HG02763 (cell line): Measurements from ENCODE around the gene HYDIN.
"Not testable (repeated sequence)": the region's sequence is repeated elsewhere in the genome, so short reads cannot be mapped to it uniquely, and the experiment has no call there.

Source experiments
- ATAC-seq: cut with Tn5 transposase; IDR thresholded peaks from one replicate; pipeline ENCODE4 v1.9.1; 2021; ENCODE audit warnings: mild to moderate bottlenecking, moderate library complexity; ENCODE audit not compliant: unreplicated experiment

Gene HYDIN

DNA sequence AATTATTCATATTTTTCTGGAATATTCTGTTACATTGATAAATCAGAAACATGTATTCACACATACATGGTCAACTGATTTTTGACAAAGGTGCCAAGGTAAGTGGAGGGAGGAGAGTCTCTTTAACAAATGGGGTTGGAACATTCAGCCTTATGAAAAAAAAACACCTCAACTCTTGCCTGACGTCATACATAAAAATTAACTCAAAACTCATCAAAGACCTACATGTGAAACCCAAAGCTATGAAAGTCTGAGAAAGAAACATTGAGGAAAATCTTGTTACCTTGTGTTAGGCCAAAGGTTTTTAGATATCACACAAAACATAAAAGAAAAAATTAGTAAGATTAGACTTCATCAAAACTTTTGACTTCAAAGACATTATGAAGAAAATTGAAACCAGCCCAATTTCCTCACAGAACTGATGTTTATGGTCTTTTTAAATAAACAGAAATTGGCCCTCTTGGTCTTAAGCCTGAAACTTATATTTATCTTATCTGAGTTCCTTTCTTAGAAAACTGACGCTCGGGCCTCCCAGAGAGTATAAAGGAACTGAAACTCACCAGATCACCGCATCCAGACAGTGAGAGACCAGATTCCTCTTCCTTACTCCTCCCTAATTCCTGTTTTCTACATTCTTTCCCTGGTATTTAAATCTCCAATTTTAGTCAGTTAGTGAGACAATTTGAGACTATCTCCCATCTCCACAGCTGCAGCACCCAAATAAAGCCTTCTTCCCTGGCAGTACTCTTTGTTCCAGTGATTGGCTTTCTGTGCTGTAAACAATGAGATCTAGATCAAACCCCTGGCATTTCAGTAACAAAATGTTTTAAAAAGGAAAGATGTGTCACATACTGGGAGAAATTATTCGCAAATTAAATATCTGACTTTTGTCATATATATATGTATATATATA, 4.0 kb downstream of the HYDIN start:
- no peak for ATAC-seq

DNA sequence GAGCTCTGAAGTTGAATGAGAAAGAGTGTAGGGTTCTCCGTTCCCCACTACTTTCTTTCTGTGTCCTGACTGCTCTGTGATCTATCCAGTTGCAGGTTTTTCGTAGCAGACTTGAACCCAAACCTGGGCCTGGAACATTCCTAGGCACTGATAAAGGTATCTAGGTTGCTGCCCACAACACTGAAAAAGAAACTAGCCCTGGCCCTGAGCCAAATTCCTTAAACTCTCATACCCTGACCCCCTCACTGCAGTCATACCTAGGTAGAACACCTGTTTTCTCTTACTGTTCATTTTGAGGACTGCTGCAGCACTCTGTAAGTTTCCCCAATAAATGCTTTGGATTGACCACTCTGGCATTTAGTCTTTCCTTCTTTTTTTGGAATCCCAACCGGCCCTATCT, 5.4 kb downstream of the HYDIN start:
- no peak for ATAC-seq

DNA sequence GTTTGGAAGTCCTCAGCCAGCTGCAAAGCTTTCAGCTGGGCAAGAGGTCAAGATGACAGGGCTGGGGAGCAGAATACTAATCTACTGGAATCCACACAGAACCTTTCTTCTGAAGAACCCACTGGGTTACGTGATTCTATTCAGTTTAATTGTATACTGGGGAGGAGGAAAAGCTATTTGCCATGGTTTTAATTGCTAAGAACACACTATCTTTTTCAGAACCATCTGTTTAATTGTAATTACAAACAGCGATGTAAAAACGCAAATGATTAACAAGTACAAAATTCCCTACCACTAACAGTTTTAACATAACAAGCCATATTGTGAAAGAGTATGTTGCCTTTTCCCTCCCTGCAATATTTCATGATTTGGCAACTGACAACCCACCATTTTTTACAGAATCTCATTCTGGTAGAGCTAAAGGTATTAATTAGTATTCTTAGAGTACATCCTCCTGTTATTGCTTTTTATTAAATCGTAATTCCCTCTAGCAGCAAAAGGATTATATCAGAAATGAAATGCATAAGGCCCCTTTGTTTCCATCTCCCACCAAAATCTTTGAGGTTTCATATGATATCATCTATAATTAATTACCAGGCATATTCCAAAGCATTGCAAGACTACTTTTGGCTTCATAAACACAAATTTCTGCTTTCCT, 12.1 kb downstream of the HYDIN start:
- ATAC-seq, result no peak

DNA sequence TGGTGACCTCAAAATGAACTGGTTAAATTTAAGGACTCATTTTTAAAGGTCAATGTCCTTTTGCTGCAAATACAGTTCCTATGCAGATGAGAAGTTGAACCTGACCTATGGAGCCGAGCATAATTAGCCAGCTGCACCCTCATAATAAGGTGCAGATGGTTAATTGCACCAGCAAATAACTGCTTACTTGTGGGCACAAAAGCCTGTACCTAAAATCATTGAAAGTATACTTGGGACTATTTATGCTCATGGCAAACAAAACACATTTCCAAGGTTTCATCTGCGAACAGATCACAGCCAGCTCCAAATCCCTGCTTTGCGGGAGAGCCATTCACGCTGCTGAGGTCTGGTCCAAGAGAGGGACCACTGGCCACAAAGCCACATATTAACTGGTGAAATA, 13.0 kb downstream of the HYDIN start:
- ATAC-seq, result no peak

DNA sequence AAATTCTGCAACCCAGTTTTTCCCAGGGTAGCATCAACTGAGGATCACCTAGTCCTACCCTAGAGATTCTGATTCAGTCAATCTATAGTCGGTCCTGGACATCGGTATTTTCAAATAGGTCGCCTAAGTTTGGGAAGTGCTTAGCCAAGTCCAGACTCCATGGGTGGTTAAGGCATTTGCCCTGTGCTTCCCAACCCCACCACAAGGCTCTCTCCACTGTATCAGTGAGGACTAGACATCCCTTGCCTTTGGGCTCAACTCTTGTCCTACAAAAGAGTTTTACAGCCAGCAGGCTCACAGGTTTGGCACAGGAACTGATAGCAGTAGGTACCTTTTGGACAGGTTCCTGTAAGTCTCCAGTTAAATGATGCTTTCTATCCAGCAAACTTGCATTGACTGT, 13.8 kb downstream of the HYDIN start:
- ATAC-seq, result no peak

DNA sequence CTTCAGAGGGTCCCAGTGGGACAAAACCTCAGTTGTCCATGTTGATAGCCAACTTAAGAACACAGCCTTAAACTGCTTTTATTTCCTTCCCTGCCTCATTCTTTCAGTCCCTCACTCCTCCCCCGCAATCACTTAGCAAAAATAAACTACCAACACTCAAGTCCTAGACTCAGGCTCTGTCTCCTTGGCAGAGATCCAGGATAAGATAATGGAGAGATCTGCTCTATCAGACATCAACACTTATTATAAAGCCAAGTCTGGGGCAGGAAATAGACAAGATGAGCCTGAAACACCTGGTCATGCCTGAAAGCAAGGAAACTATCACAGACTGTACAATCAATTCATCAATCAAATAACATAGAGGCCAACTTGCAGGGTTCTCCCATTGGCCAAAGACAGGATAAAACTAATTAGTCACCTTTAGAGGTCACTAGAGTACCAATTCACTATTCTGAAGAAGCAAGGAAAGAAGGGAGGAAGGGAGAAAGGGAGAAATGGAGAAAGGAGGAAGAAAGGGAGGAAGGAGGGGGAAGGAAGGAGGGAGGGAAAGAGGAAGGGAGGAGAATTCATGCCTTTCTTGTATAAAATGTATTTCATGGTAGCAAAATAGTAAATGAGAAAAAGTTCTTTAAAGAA, 15.7 kb downstream of the HYDIN start:
- no peak for ATAC-seq

DNA sequence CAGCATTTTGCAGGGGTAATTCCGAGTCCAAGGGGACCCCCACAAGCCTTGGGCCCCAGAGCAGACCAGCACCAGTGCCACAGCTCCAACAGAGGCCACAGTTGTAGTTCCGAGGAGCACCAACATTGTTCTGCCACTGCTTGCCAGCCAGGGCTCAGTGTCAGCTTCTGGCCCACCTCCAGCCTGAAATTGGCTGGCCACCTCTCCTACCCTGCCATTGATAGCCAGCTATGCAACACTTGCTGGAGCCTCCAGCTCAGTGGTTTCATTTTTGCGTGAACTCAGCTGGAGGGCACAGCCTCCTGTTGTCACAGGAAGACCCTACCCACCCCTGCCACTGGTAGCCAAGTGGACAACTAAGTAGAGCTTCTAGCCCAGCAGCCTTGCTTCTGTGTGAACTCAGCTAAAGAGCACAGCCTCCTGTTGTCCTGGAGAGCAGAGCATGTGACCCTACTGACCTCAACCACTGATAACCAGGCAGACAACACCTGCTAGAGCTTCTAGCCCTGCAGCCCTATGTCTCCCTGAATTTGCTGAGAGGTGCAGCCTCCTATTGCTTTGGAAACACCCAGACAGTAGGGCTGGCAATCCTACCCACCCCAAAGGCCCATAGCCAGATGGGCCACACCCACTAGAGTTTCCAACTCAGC, 24.9 kb downstream of the HYDIN start:
- ATAC-seq, result no peak

DNA sequence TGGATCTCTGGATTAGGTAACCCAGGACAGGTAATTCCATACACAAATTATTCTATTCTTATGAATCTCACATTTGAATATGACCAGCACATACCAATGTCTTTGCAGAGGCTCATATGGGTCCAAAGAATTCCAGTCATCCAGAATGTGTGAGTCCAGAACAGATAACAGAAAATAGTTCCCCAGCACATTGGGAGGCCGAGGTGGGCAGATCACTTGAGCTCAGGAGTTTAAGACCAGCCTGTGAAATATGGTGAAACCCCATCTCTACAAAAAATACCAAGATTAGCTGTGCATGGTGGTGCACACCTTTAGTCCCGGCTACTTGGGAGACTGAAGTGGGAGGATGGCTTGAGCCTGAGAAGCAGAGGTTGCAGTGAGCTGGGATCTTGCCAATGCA, 26.9 kb downstream of the HYDIN start:
- ATAC-seq, result no peak

DNA sequence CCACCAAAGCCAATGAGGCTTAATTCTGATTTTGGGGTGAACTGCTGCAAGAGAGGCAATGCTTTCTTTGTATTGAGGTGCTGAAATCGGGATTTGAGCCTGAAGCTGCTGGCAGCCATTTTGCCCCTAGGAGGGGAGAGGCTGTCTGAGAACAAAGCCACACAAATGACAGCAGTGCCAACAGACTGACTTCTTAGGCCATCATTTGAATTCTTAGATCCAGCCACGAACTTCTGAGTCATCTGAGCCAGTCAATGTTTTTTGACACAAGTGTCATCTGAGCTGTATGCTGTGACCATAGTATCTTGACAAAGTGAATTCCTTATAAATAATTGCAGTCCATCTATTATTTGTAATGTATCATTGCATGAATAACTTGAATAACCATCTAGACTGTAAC, 29.0 kb downstream of the HYDIN start:
- ATAC-seq, result no peak

DNA sequence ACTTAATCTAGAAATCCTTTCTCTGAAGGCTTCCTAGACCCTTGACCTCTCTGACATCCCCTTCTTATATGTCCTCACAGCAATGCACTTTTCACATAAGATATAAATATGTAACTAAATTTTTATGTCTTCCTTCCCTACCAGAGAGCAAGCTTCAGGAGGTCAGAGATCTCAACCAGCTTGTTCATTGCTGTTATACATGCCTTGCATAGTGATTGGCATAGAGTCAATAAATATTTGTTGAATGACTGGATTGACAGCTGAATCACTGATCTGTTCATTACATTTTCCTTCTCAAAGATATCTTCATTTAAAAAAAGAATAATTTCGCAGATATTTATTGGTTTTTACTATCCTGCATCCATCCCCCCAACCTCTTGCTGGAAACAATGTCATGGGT, 29.5 kb downstream of the HYDIN start:
- no peak for ATAC-seq

DNA sequence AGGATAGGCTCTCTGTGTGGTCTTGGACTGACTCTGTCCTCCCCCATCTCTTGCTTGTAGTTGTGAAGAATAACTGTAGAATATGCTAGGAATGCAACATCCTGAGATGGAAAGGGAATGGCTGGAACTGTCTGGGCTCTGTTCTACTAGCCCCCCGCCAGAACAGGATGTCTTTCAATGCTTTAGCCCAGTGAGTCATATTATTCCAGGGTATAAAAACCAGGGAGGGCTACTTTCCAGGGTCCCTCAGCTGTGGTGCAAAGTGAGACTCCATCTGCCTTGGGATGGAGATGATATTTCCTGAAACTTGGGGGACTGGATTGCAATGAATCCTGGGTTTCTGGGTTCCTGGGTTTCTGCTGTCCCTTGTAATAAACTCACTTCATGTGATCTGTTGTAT, 32.1 kb downstream of the HYDIN start:
- no peak for ATAC-seq

DNA sequence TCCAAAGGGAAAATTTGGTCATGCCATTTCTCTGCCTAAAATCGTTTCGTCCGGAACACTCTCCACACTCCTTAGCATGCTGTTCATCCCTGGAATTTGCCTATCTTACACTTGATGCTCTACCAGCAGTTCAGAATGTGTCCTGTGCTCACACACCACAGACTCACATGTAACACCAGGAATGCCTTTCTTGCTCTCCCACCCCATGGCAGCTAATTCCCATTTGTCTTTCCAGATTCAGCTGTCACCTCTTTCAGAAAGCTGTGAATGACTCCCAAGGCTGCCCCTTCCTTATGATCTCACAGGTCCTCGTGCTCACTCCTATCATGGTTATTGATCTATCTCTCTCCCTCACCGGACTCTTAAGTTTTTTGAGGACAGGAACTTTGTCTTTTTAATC, 38.1 kb downstream of the HYDIN start:
- ATAC-seq, result no peak

DNA sequence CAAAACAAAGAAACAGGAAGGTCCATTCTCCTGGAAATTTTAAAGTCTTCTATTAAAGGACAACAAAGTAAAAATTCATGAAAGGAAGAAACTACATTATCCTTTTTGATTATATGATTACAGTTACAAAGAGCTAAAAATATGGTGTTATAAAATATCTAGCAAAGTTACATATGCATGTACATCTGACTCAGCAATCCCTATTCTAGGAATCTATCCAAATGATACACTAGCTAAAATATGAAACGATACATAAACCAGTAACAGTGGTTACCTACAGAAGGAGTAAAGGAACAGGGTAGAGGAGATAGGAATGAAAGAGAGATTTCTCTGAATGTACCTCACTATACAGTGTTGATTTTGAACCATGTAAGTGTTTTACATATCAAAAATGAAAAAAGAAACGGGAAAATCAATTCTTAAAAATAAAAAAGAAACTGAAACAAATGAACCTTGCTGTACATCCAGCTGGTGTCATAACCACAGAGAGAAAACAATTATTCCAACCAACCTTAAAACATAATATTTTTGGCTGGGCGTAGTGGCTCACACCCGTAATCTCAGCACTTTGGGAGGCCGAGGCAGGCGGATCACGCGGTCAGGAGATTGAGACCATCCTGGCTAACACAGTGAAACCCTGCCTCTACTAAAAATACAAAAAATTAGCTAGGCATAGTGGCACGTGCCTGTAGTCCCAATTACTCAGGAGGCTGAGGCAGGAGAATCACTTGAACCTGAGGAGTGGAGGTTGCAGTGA, 41.4 kb downstream of the HYDIN start:
- no peak for ATAC-seq

DNA sequence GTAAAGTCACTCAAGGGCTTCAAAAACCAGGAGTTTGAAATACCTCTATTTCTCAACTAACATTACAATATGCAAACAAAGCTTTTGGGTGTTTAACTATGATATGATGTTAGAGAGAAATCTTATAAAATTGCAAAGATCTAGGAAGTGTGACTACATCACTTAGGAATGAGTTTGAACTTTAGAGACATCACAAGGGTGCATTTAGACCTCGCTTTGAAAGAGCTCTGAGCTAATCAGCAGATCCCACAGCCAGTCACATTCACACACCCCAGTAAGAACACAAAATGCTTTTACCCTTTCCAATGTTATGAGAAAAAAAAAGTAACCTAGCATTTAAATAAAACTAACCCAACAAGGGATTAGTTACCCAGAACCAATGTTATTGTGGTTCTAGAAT, 45.2 kb downstream of the HYDIN start:
- no peak for ATAC-seq

DNA sequence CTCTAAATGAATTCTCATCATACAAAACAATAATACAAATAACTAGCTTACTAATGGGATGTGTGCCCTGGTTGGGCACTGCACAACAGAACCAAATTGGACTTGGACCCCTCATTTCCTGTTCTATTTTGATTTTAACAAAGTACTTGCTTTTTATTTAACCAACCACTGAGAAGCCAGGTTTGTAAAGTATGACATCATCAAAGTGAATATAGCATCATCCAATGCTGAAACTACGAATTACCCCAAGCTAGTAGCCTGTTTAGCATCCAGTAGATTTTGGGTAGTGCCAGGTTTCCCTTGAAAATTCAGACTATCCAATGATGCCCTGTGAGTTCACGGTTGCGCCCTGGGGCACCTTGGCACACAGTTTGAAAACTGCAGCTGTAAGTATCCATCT, 51.0 kb downstream of the HYDIN start:
- ATAC-seq, result no peak

DNA sequence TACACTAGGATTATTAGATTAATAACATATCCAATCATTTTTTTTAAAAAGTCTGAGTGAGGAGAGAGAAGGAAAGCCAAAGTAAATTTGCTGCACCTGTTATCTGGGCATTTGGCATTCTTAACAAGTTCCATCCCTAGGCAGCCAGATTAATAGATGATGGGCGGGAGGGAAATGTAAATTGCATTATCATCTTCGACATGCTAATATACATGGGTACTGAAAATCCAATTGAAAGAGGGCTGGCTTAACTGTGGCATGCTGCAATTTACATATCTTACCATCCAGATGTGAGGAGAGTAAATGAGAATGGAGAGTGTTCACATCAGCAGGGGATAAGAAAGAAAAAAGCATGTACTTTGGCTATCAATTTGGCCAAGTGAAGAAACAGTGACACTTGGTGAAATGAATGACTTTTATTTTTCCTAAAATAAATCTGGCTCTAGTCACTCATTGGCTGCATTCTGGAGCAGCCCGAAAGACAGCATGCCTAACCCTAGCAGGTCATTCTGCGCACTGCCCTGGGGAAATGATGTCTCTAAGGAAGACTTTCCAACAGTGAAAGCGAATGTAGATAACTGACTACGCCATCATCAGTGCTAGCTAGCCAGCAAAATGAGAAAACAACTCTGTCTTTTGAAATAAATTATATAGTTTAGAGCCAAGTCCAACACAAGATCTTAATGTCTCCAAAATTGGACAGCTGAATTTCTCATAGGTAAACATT, 57.9 kb downstream of the HYDIN start:
- ATAC-seq, result no peak

DNA sequence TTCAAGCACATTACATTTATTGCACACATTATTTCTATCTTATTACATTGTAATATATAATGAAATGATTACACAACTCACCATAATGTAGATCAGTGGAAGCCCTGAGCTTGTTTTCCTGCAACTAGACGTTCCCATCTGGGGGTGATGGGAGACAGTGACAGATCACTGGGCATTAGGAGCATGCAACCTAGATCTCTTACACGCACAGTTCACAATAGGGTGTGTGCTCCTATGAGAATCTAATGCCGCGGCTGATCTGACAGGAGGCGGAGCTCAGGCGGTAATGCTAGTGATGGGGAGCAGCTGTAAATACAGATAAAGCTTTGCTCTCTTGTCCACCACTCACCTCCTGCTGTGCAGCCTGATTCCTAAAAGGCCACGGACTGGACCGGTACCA, 69.5 kb downstream of the HYDIN start:
- ATAC-seq, result not testable (repeated sequence)

DNA sequence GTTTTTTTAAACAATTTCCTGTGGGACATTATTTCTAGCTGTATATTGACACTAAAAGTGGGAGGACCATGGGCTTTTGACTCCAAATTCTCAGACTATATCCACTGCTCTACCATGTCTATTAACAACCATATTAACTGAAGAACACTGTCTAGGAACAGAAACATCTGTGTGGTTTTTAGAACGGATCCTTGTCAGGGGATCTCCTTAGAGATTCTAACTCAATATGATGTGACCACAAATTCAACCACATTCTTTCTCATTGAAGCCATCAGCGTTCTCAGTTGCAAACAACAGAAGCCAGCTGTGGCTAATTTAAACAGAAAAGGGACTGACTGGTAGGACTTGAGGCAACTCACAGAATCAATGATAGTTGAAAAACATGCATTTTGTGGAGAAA, 73.2 kb downstream of the HYDIN start:
- ATAC-seq, result not testable (repeated sequence)

DNA sequence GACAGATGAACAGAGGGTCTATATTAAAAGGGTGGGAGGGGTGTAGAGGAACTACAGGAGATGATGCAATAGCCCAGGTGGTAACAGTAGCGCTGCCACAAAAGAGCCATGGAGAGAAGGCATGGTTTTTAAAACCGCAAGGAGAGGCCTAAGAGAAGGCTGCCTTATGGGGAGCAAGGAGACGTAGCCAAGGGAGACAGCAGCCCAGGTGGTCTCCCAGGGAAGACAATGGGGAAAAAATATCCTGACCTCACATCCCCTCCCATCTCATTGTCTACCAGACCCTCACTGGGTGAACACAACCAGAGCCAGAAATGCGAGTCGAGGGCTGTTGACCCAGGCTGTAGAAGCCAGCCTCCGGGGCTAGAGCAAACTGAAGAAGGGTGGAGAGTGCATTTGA, 77.2 kb downstream of the HYDIN start:
- ATAC-seq, result not testable (repeated sequence)

DNA sequence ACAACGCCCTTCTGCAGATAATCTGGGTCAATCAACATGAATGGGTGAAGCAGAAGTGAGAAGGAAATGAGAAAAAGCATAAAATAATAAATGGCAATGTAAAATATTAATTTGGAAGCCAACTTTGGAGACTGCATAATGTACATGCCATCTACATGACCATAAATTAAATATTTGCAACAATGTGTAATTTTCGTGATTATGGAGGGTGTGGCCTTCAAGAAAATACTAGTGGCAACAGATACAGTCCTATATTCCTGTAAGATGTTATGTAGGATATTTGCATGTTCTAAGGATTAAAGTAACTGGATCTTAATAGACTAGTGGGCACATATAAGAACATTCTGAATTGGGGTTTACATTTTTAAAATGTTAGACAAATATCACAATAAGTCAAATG, 78.9 kb downstream of the HYDIN start:
- not testable (repeated sequence) for ATAC-seq
